GM23338 (cell line): ENCODE results near the gene MFAP3L. TPM values are rescaled to one million over a fixed set of nuclear protein-coding genes. Genes with fewer than 3 reads are reported as not detected.

ENCODE experiments used
- ATAC-seq: fragments of 200-7000 bp; cut with Tn5 transposase; 3 replicates; pipeline ENCODE4 v1.9.1; 2020
- DNase-seq: peaks from one replicate; pipeline ENCODE4 v3.0.0-alpha.2; 2015; ENCODE audit warnings: low spot score
- H2AFZ ChIP-seq: fragments of 200-600 bp; sonication (generic); 2 replicates; pipeline ENCODE4 v1.8.0; 2016; ENCODE audit warnings: antibody characterized with exemption, mild to moderate bottlenecking, moderate library complexity
- H3F3A ChIP-seq: fragments of 200-600 bp; sonication (generic); replicated peaks from 2 replicates; pipeline ENCODE4 v1.8.0; 2017; ENCODE audit warnings: antibody characterized with exemption, mixed run types, low read depth
- H3K27ac ChIP-seq: fragments of 200-600 bp; sonication (generic); 2 replicates; pipeline ENCODE4 v1.6.1; 2016; ENCODE audit warnings: low read depth
- H3K27me3 ChIP-seq: fragments of 200-600 bp; sonication (generic); 2 replicates; pipeline ENCODE4 v1.8.0; 2016; ENCODE audit warnings: mild to moderate bottlenecking, mixed run types, moderate library complexity; ENCODE audit not compliant: insufficient read depth
- H3K36me3 ChIP-seq: fragments of 200-600 bp; sonication (generic); 2 replicates; pipeline ENCODE4 v1.8.0; 2016; ENCODE audit warnings: mild to moderate bottlenecking; ENCODE audit not compliant: insufficient read depth
- H3K4me1 ChIP-seq: fragments of 200-600 bp; sonication (generic); 2 replicates; pipeline ENCODE4 v1.8.0; 2016; ENCODE audit warnings: mild to moderate bottlenecking, moderate library complexity; ENCODE audit not compliant: insufficient read depth
- H3K4me2 ChIP-seq: fragments of 200-600 bp; sonication (generic); 2 replicates; pipeline ENCODE4 v1.7.1; 2017; ENCODE audit warnings: mixed run types
- H3K4me3 ChIP-seq: fragments of 200-600 bp; sonication (generic); 2 replicates; pipeline ENCODE4 v1.6.1; 2016; ENCODE audit warnings: mixed run types
- H3K79me2 ChIP-seq: fragments of 200-600 bp; sonication (generic); replicated peaks from 2 replicates; pipeline ENCODE4 v1.8.0; 2017; ENCODE audit warnings: mild to moderate bottlenecking; ENCODE audit not compliant: insufficient read depth
- H3K9me2 ChIP-seq: fragments of 200-600 bp; sonication (generic); 2 replicates; pipeline ENCODE4 v1.8.0; 2017; ENCODE audit not compliant: insufficient read depth
- H4K20me1 ChIP-seq: fragments of 200-600 bp; sonication (generic); replicated peaks from 2 replicates; pipeline ENCODE4 v1.8.0; 2017; ENCODE audit warnings: mild to moderate bottlenecking; ENCODE audit not compliant: insufficient read depth
- H3K27ac Mint-ChIP-seq: 2 replicates; pipeline ENCODE4 v1.8.0; 2020; ENCODE audit warnings: inconsistent platforms, mild to moderate bottlenecking, moderate library complexity, mixed read lengths
- H3K27me3 Mint-ChIP-seq: 3 replicates; pipeline ENCODE4 v1.8.0; 2022; ENCODE audit warnings: low read depth, mild to moderate bottlenecking, moderate library complexity, mixed read lengths, inconsistent platforms; ENCODE audit not compliant: insufficient read depth, poor library complexity
- H3K36me3 Mint-ChIP-seq: 3 replicates; pipeline ENCODE4 v1.8.0; 2021; ENCODE audit warnings: low read depth, mild to moderate bottlenecking, inconsistent platforms, moderate library complexity, mixed read lengths
- H3K4me1 Mint-ChIP-seq: 3 replicates; pipeline ENCODE4 v1.8.0; 2020; ENCODE audit warnings: mild to moderate bottlenecking, inconsistent platforms, mixed read lengths
- H3K4me3 Mint-ChIP-seq: 3 replicates; pipeline ENCODE4 v1.8.0; 2021; ENCODE audit warnings: moderate library complexity, mild to moderate bottlenecking, inconsistent platforms, mixed read lengths
- H3K9me3 Mint-ChIP-seq: 3 replicates; pipeline ENCODE4 v1.8.0; 2020; ENCODE audit warnings: moderate library complexity, mild to moderate bottlenecking, inconsistent platforms, mixed read lengths
- EZH2 ChIP-seq: fragments of 200-600 bp; sonication (generic); IDR thresholded peaks from one replicate; pipeline ENCODE4 v1.8.0; 2017; ENCODE audit warnings: antibody characterized with exemption, mild to moderate bottlenecking, low read depth; ENCODE audit not compliant: unreplicated experiment
- JUNB ChIP-seq: IDR thresholded peaks from one replicate; pipeline ENCODE4 v1.6.1; 2016; ENCODE audit warnings: antibody characterized with exemption; ENCODE audit not compliant: unreplicated experiment
- NANOG ChIP-seq: IDR thresholded peaks from 2 replicates; pipeline ENCODE4 v1.6.1; 2016; ENCODE audit warnings: antibody characterized with exemption, borderline replicate concordance
- POLR2AphosphoS5 ChIP-seq: IDR thresholded peaks from 2 replicates; pipeline ENCODE4 v1.6.1; 2016; ENCODE audit warnings: antibody characterized with exemption, low read depth
- STAT1 ChIP-seq: IDR thresholded peaks from one replicate; pipeline ENCODE4 v1.6.1; 2016; ENCODE audit warnings: antibody characterized with exemption; ENCODE audit not compliant: unreplicated experiment
- ZNF114 ChIP-seq: fragments of 250-450 bp; sonication (Bioruptor Pico); IDR thresholded peaks from 2 replicates; pipeline ENCODE4 v1.5.0; 2020; ENCODE audit warnings: mild to moderate bottlenecking, moderate library complexity
- ZNF331 ChIP-seq: fragments of 250-450 bp; sonication (Bioruptor Pico); IDR thresholded peaks from 2 replicates; pipeline ENCODE4 v1.5.0; 2020; ENCODE audit warnings: low read depth, mild to moderate bottlenecking, moderate library complexity
- polyA plus RNA-seq: library from polyadenylated mRNA; unstranded; fragments of >200 nt; fragmentation: Nextera tagmentation; extraction: Ambion mirVana; gene quantifications from 2 replicates; pipeline ENCODE4 v1.2.1, GENCODE V29; 2016
- total RNA-seq: library from RNA; depleted of rRNA; stranded (reverse); fragments of >200 nt; shearing (Covaris generic); gene quantifications from 2 replicates; pipeline ENCODE4 v1.2.3, GENCODE V29; 2014
- TF ChIP-seq, protein P1 (sequence below): fragments of 250-450 bp; sonication (Bioruptor Pico); IDR thresholded peaks from 2 replicates; pipeline ENCODE4 v1.5.0; 2020; ENCODE audit warnings: mild to moderate bottlenecking, moderate library complexity
- TF ChIP-seq, protein P2 (sequence below), 2 experiments: fragments of 200-600 bp in 1 of 2; sonication (generic) in 1 of 2; conservative IDR thresholded peaks; 2 replicates each; pipeline versions ENCODE4 v1.5.1 to v1.6.1; 2016 to 2017; ENCODE audit warnings: antibody characterized with exemption in 2 of 2, low read depth in 2 of 2, mild to moderate bottlenecking in 2 of 2, moderate library complexity in 1 of 2
- TF ChIP-seq, protein P3 (sequence below): IDR thresholded peaks from 2 replicates; pipeline ENCODE4 v1.6.1; 2016; ENCODE audit warnings: antibody characterized with exemption

MFAP3L gene
- total and polyA plus RNA-seq, 2 experiments from 2014 or later = 3.4 to 7.9 TPM

DNA sequence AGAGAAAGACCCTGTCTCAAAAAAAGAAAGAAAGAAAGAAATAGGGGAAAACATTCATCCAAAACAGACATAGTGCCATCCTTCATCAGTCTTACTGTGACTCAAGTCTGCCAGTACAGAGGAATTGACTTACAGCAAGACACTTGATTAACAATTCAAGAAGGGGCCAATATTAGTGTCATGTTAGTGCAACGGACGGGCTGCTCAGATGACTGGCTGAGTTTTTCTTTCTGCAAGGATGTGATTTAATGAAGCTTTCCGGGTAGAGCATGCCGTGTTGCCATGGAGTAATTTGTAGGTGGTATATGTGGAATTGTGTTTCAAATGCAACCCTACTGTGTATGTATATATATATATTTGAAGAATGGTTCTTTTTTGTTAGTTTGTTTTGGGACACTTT, 12.6 kb upstream of the MFAP3L start:
- H3K79me2 ChIP-seq = no peaks in the 10 kb centered on the region
- no peak overlapping the region for H3K4me2 ChIP-seq
- ATAC-seq = no peak; the same call in 2 of the 3 replicates
- Mint-ChIP-seq H3K9me3 (no peaks in the 10 kb centered on the region), H3K4me3 (no peak overlapping the region), H3K27ac (no peak overlapping the region), H3K36me3 (no peaks in the 10 kb centered on the region), H3K27me3 (no peaks in the 10 kb centered on the region), H3K4me1 (peaks cover 14% of the 10 kb centered on the region)
- H4K20me1 ChIP-seq = no peaks in the 10 kb centered on the region
- H2AFZ ChIP-seq = no peak overlapping the region
- no peaks in the 10 kb centered on the region for H3K4me1 ChIP-seq
- H3F3A ChIP-seq = no peaks in the 10 kb centered on the region
- TF ChIP-seq, protein P1, sequence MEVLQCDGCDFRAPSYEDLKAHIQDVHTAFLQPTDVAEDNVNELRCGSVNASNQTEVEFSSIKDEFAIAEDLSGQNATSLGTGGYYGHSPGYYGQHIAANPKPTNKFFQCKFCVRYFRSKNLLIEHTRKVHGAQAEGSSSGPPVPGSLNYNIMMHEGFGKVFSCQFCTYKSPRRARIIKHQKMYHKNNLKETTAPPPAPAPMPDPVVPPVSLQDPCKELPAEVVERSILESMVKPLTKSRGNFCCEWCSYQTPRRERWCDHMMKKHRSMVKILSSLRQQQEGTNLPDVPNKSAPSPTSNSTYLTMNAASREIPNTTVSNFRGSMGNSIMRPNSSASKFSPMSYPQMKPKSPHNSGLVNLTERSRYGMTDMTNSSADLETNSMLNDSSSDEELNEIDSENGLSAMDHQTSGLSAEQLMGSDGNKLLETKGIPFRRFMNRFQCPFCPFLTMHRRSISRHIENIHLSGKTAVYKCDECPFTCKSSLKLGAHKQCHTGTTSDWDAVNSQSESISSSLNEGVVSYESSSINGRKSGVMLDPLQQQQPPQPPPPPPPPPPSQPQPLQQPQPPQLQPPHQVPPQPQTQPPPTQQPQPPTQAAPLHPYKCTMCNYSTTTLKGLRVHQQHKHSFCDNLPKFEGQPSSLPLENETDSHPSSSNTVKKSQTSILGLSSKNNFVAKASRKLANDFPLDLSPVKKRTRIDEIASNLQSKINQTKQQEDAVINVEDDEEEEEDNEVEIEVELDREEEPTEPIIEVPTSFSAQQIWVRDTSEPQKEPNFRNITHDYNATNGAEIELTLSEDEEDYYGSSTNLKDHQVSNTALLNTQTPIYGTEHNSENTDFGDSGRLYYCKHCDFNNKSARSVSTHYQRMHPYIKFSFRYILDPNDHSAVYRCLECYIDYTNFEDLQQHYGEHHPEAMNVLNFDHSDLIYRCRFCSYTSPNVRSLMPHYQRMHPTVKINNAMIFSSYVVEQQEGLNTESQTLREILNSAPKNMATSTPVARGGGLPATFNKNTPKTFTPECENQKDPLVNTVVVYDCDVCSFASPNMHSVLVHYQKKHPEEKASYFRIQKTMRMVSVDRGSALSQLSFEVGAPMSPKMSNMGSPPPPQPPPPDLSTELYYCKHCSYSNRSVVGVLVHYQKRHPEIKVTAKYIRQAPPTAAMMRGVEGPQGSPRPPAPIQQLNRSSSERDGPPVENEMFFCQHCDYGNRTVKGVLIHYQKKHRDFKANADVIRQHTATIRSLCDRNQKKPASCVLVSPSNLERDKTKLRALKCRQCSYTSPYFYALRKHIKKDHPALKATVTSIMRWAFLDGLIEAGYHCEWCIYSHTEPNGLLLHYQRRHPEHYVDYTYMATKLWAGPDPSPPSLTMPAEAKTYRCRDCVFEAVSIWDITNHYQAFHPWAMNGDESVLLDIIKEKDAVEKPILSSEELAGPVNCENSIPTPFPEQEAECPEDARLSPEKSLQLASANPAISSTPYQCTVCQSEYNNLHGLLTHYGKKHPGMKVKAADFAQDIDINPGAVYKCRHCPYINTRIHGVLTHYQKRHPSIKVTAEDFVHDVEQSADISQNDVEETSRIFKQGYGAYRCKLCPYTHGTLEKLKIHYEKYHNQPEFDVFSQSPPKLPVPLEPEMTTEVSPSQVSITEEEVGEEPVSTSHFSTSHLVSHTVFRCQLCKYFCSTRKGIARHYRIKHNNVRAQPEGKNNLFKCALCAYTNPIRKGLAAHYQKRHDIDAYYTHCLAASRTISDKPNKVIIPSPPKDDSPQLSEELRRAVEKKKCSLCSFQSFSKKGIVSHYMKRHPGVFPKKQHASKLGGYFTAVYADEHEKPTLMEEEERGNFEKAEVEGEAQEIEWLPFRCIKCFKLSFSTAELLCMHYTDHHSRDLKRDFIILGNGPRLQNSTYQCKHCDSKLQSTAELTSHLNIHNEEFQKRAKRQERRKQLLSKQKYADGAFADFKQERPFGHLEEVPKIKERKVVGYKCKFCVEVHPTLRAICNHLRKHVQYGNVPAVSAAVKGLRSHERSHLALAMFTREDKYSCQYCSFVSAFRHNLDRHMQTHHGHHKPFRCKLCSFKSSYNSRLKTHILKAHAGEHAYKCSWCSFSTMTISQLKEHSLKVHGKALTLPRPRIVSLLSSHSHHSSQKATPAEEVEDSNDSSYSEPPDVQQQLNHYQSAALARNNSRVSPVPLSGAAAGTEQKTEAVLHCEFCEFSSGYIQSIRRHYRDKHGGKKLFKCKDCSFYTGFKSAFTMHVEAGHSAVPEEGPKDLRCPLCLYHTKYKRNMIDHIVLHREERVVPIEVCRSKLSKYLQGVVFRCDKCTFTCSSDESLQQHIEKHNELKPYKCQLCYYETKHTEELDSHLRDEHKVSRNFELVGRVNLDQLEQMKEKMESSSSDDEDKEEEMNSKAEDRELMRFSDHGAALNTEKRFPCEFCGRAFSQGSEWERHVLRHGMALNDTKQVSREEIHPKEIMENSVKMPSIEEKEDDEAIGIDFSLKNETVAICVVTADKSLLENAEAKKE = no peak
- TF ChIP-seq, protein P2, sequence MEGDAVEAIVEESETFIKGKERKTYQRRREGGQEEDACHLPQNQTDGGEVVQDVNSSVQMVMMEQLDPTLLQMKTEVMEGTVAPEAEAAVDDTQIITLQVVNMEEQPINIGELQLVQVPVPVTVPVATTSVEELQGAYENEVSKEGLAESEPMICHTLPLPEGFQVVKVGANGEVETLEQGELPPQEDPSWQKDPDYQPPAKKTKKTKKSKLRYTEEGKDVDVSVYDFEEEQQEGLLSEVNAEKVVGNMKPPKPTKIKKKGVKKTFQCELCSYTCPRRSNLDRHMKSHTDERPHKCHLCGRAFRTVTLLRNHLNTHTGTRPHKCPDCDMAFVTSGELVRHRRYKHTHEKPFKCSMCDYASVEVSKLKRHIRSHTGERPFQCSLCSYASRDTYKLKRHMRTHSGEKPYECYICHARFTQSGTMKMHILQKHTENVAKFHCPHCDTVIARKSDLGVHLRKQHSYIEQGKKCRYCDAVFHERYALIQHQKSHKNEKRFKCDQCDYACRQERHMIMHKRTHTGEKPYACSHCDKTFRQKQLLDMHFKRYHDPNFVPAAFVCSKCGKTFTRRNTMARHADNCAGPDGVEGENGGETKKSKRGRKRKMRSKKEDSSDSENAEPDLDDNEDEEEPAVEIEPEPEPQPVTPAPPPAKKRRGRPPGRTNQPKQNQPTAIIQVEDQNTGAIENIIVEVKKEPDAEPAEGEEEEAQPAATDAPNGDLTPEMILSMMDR (conservative IDR thresholded peaks at IDR 0.05; ENCODE audit: low read depth in 2 of 2) = no peak
- no peak overlapping the region for H3K4me3 ChIP-seq
- H3K36me3 ChIP-seq = no peaks in the 10 kb centered on the region
- no peak overlapping the region for H3K27ac ChIP-seq
- no peaks in the 10 kb centered on the region for H3K9me2 ChIP-seq
- DNase-seq = no peak
- H3K27me3 ChIP-seq = no peaks in the 10 kb centered on the region

DNA sequence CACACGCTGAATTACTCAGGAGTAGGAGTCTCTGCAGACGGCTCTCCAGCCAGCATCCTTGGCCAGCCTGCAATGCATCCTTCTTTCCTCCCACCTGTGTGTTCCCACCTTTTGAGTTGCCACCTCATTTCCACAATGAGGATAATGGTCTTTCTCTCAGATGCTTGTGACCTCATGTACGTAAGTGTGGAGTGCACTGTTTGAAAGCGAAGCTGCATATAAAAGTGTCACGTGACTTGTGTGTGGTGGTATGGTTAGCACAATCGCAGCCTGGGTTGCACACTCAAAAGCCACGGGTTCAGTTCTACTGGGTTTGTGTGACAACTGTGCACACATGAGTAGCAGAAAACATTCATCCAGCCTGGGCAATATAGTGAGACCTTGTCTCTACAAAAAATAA, 12.0 kb upstream of the MFAP3L start:
- no peaks in the 10 kb centered on the region for H3K36me3 ChIP-seq
- no peaks in the 10 kb centered on the region for H3K9me3 Mint-ChIP-seq
- no peak overlapping the region for H3K27ac Mint-ChIP-seq
- H3K36me3 Mint-ChIP-seq = no peaks in the 10 kb centered on the region
- ATAC-seq = no peak
- H3K4me1 ChIP-seq = no peaks in the 10 kb centered on the region
- TF ChIP-seq NANOG (no peak), JUNB (no peak), POLR2AphosphoS5 (no peak), ZNF331 (CRISPR knock-in tag) (no peak), STAT1 (no peak), EZH2 (no peak), ZNF114 (no peak)
- TF ChIP-seq, protein P3, sequence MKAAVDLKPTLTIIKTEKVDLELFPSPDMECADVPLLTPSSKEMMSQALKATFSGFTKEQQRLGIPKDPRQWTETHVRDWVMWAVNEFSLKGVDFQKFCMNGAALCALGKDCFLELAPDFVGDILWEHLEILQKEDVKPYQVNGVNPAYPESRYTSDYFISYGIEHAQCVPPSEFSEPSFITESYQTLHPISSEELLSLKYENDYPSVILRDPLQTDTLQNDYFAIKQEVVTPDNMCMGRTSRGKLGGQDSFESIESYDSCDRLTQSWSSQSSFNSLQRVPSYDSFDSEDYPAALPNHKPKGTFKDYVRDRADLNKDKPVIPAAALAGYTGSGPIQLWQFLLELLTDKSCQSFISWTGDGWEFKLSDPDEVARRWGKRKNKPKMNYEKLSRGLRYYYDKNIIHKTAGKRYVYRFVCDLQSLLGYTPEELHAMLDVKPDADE = no peak
- TF ChIP-seq, protein P2 (conservative IDR thresholded peaks at IDR 0.05; ENCODE audit: low read depth in 2 of 2) = no peak
- H3K27ac ChIP-seq = no peak overlapping the region
- H3K9me2 ChIP-seq = no peaks in the 10 kb centered on the region
- H3K27me3 Mint-ChIP-seq = no peaks in the 10 kb centered on the region
- no peaks in the 10 kb centered on the region for H3F3A ChIP-seq
- no peaks in the 10 kb centered on the region for H3K79me2 ChIP-seq
- H3K4me3 Mint-ChIP-seq = no peak overlapping the region
- H3K27me3 ChIP-seq = no peaks in the 10 kb centered on the region
- no peak overlapping the region for H3K4me3 ChIP-seq
- H3K4me2 ChIP-seq = no peak overlapping the region
- peak overlapping the region; percentile 69; the same call in 1 of the 2 replicates for H2AFZ ChIP-seq
- no peak for DNase-seq
- H3K4me1 Mint-ChIP-seq = peaks cover 14% of the 10 kb centered on the region
- no peaks in the 10 kb centered on the region for H4K20me1 ChIP-seq
